ENCODE data around the gene HOXC6. TPM values are rescaled to one million over a fixed set of nuclear protein-coding genes. Genes with fewer than 3 reads are reported as not detected.

Gene HOXC6
- total RNA-seq, 1 donor from 2014 or later = not detected

DNA sequence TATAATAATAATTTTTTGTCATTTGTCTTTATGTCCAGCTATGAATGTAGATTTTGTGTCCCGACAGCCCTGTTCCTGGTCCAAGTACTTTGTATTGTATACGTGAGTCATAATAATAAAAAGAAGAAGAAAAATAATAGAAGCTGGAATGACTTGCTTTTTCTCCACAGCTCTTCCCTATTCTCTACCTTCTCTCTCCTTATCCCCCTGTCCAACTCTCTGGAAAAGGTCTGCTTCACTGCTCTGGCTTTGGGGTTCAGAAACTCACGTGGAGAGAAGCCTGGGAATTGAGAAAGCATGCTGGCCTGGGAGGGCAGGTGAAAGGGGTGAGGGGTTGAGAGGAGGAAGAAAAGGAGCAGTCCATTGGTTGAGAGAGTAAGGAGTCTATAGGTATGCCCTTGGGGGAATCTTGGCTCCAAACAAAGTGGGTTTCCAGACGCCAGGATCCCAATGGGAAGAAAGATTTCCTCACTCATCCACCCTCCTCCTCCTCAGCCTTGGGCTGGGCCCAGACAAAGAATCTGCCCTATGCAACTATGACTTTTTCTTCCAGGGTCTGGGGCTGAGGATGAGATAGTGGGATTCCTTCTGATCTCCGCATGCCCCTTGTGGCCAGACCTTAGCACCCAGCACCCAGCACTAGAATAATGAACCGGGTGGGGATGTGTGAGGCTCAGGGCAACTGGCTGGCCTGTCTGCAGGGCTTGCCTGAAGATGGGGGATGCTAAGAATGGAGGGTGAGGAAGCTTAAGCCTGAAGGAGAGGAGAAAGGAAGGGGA, 15.4 kb upstream of the HOXC6 start:
- DNase-seq (ENCODE audit: extremely low spot score in 2 of 2) = no peak
- no peak overlapping the region for H3K4me3 ChIP-seq
- H3K27me3 ChIP-seq = peaks cover 41% of the 10 kb centered on the region
- H3K36me3 ChIP-seq = no peaks in the 10 kb centered on the region
- no peaks in the 10 kb centered on the region for H3K9me3 ChIP-seq
- TF ChIP-seq POLR2AphosphoS5 (IDR thresholded peaks at IDR 0.05; ENCODE audit: insufficient read depth in 1 of 2, low read depth in 1 of 2) (no peak), CTCF (IDR thresholded peaks at IDR 0.05) (no peak), POLR2A (IDR thresholded peaks at IDR 0.05) (no peak)
- H3K4me1 ChIP-seq = peaks cover 31% of the 10 kb centered on the region
- H3K27ac ChIP-seq = no peak overlapping the region
- intact Hi-C loops (cut with DNase I) = no loop called here

- Histone ChIP-seq H3K27ac (no peak overlapping the region), H3K36me3 (no peaks in the 10 kb centered on the region), H3K4me3 (peak overlapping the region in 1 of 2 donors; percentile 8), H3K4me1 (peaks cover 42% of the 10 kb centered on the region), H3K9me3 (no peaks in the 10 kb centered on the region), H3K27me3 (peaks cover 36% of the 10 kb centered on the region)
- DNase-seq (ENCODE audit: extremely low spot score in 2 of 2) = no peak
- intact Hi-C loops (cut with DNase I) = loop anchor here (5.0 kb wide), 1 partner anchor 113 kb away; no protein-coding TSS in a partner anchor
- TF ChIP-seq POLR2AphosphoS5 (IDR thresholded peaks at IDR 0.05; ENCODE audit: insufficient read depth in 1 of 2, low read depth in 1 of 2) (no peak), POLR2A (IDR thresholded peaks at IDR 0.05) (no peak), CTCF (IDR thresholded peaks at IDR 0.05) (no peak)
Measured at GRCh38 chr12:54014377-54015017, 13.7 kb upstream of the HOXC6 start.

GRCh38 chr12:54015018-54015931, 13.0 kb upstream of the HOXC6 start:
- H3K4me1 ChIP-seq = peaks cover 39% of the 10 kb centered on the region
- H3K27me3 ChIP-seq = peaks cover 31% of the 10 kb centered on the region
- DNase-seq (ENCODE audit: extremely low spot score in 2 of 2) = no peak
- no peaks in the 10 kb centered on the region for H3K9me3 ChIP-seq
- intact Hi-C loops (cut with DNase I) = loop anchor here (5.0 kb wide), 1 partner anchor 112 kb away; no protein-coding TSS in a partner anchor
- TF ChIP-seq POLR2AphosphoS5 (IDR thresholded peaks at IDR 0.05; ENCODE audit: insufficient read depth in 1 of 2, low read depth in 1 of 2) = no peak
- no peak for TF ChIP-seq CTCF (IDR thresholded peaks at IDR 0.05)
- no peak for TF ChIP-seq POLR2A (IDR thresholded peaks at IDR 0.05)
- H3K27ac ChIP-seq = no peak overlapping the region
- H3K36me3 ChIP-seq = no peaks in the 10 kb centered on the region
- peak overlapping the region in 1 of 2 donors; percentile 8 for H3K4me3 ChIP-seq

GRCh38 chr12:54016051-54016450, 12.2 kb upstream of the HOXC6 start:
- Histone ChIP-seq H3K27ac (no peak overlapping the region), H3K27me3 (peaks cover 29% of the 10 kb centered on the region), H3K4me3 (no peak overlapping the region), H3K36me3 (no peaks in the 10 kb centered on the region), H3K9me3 (no peaks in the 10 kb centered on the region), H3K4me1 (peaks cover 39% of the 10 kb centered on the region)
- intact Hi-C loops (cut with DNase I) = loop anchor here (5.0 kb wide), 1 partner anchor 111 kb away; no protein-coding TSS in a partner anchor
- TF ChIP-seq POLR2A (IDR thresholded peaks at IDR 0.05) = no peak
- no peak for TF ChIP-seq POLR2AphosphoS5 (IDR thresholded peaks at IDR 0.05; ENCODE audit: insufficient read depth in 1 of 2, low read depth in 1 of 2)
- no peak for TF ChIP-seq CTCF (IDR thresholded peaks at IDR 0.05)
- no peak for DNase-seq (ENCODE audit: extremely low spot score in 2 of 2)
